Subcutaneous adipose tissue (tissue), 4 donors: ENCODE data around the gene PAFAH1B1. TPM values are rescaled to one million over a fixed set of nuclear protein-coding genes. Genes with fewer than 3 reads are reported as not detected.

Experiments
- CTCF ChIP-seq: fragments of 450-650 bp; IDR thresholded peaks from one replicate; pipeline ENCODE4 v1.5.1; 2016; ENCODE audit warnings: low read depth, mild to moderate bottlenecking, control low read depth, antibody characterized with exemption, moderate library complexity
- total RNA-seq, 4 donors: library from RNA; depleted of rRNA; stranded (reverse); fragments of >200 nt; gene quantifications; one replicate each; pipeline ENCODE4 v1.1.0, GENCODE V29; 2016

PAFAH1B1 gene
- total RNA-seq, 4 donors from 2014 or later: 102 to 145 (median 138) TPM

- no peak for TF ChIP-seq CTCF
Measured at GRCh38 chr17:2691965-2692780, 98.7 kb downstream of the PAFAH1B1 start.

DNA sequence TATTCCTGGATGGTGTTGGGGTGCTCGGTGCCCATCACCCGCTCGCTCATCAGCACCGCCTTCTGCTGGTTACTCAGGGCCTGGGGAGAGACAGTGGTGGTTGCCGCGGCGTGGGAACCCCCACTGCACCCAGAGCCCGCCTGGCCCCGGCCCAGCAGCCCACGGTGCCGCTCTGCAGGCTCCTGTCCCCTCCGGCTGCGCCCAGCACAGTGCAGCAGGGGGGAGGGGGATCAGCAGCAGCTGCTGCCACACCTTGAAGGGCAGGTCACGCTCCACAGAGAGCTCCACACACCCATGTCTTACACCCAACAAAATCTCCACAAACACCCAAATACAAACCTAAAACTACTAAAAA, 99.3 kb downstream of the PAFAH1B1 start:
- TF ChIP-seq CTCF: no peak

DNA sequence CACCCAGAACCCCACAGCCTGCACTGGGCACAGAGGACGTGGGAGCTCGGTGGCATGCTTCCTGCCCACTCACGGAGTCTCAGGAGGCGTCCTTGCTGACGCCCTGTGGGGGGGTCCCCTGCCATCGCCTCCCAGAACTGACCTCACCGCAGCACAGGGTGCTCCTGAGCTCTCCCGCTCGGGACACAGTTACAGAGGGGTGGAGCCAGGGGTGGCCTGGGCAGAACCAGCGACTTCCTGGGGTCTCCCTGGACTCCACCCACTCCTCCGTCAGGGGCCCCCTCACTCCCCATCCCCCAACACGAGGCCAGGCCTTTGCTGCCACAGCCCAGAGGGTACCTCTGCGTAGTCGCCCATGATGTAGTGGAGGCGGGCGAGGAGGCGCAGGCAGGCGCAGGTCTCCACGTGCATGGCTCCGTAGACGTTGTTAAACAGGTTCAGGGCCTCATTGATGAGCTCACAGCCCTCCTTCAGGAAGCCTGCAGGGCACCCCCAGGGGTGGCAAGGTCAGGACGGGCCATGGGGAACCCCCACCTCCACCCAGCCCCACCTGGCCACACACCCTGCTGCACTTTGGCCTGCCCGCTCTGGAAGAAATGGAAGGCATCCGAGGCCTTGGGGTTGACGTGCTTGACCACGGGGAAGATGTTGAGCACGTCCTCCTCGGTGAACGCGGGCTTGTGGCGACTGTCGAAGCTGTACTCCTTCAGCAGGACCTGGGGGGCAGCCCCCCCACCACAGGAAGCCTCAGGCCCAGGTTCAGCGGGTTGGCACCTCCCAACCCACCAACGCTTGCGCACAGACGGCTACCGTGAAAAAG, 100.3 kb downstream of the PAFAH1B1 start:
- no peak for TF ChIP-seq CTCF

- no peak for TF ChIP-seq CTCF
Measured at GRCh38 chr17:2694381-2695242, 101.2 kb downstream of the PAFAH1B1 start.

GRCh38 chr17:2695243-2695960, 101.9 kb downstream of the PAFAH1B1 start:
- no peak for TF ChIP-seq CTCF

DNA sequence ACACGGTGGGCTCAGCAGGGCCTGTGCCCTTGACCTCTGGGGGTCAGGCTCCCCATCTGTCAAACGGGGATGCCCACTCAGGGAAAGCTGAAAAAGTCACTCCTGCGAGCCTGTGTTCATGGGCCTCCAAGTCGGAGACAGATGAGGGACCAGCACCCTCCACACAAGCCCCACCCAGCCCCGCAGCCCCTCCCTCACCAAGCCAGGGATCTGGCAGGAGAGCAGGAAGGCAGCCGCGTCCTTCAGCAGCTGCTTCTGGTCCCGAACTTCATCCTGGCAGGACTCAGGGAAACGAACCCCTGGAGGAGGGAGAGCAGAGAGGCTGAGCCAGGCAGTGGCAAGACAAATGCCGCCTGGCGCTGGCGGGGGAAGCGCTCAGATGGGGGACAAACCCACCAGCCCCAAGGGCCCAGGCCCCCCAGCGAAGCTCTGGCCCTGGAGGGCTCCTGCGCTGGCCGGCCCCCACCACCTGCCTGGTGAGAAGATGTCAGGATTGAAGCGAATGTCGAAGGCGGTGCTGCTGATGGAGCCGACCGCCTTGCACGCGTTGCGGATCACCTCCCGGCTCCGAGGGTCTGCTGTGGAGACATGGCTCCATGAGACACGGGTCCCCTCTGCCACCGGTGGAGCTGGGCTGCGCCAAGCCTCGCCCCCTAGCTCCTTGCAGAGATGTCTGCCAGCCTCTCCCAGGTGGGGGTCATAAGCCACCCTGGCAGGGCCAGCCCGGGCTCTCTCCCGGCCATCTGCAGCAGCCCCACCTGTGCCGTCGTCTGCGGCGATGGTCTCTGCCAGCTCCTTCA, 102.7 kb downstream of the PAFAH1B1 start:
- TF ChIP-seq CTCF: no peak
